HG03159 (cell line): ENCODE data around the gene GALNT7.
"Not testable (repeated sequence)": the region's sequence is repeated elsewhere in the genome, so short reads cannot be mapped to it uniquely, and the experiment has no call there.

ENCODE experiments used
- ATAC-seq: cut with Tn5 transposase; IDR thresholded peaks from one replicate; pipeline ENCODE4 v1.9.1; 2021; ENCODE audit warnings: mild to moderate bottlenecking, moderate library complexity; ENCODE audit not compliant: unreplicated experiment

Gene GALNT7

GRCh38 chr4:173168396-173169177 is at the start of gene GALNT7:
Gene GALNT7, plus strand, starts transcription at chr4:173168811. Its CDS starts 25 bp downstream, at chr4:173168836.
- ATAC-seq = peak; percentile 35

- ATAC-seq = not testable (repeated sequence)
Observed at GRCh38 chr4:173118819-173119218, 49.8 kb upstream of the GALNT7 start.

- ATAC-seq = no peak
Observed at GRCh38 chr4:173119818-173120217, 48.8 kb upstream of the GALNT7 start.

GRCh38 chr4:173121076-173121561 is 47.5 kb upstream of the GALNT7 start:
- peak; percentile 98 for ATAC-seq

GRCh38 chr4:173124209-173124865 is 44.3 kb upstream of the GALNT7 start:
- ATAC-seq = no peak

- ATAC-seq = no peak
Observed at GRCh38 chr4:173125216-173125812, 43.3 kb upstream of the GALNT7 start.

- ATAC-seq = no peak
Observed at GRCh38 chr4:173128199-173128890, 40.3 kb upstream of the GALNT7 start.

GRCh38 chr4:173130687-173131086 is 37.9 kb upstream of the GALNT7 start:
- no peak for ATAC-seq

- ATAC-seq = no peak
Observed at GRCh38 chr4:173134426-173134825, 34.2 kb upstream of the GALNT7 start.

- ATAC-seq = no peak
Observed at GRCh38 chr4:173135241-173135847, 33.3 kb upstream of the GALNT7 start.

- no peak for ATAC-seq
Observed at GRCh38 chr4:173138624-173139023, 30.0 kb upstream of the GALNT7 start.

- ATAC-seq = no peak
Observed at GRCh38 chr4:173139561-173139960, 29.1 kb upstream of the GALNT7 start.

GRCh38 chr4:173145131-173145530 is 23.5 kb upstream of the GALNT7 start:
- no peak for ATAC-seq

- no peak for ATAC-seq
Observed at GRCh38 chr4:173146456-173146855, 22.2 kb upstream of the GALNT7 start.

- no peak for ATAC-seq
Observed at GRCh38 chr4:173151496-173151895, 17.1 kb upstream of the GALNT7 start.

GRCh38 chr4:173152104-173152503 is 16.5 kb upstream of the GALNT7 start:
- no peak for ATAC-seq

GRCh38 chr4:173153445-173153844 is 15.2 kb upstream of the GALNT7 start:
- ATAC-seq = peak; percentile 55

GRCh38 chr4:173159791-173160190 is 8.8 kb upstream of the GALNT7 start:
- ATAC-seq = no peak

GRCh38 chr4:173160871-173161270 is 7.7 kb upstream of the GALNT7 start:
- ATAC-seq = no peak

- no peak for ATAC-seq
Observed at GRCh38 chr4:173161311-173161710, 7.3 kb upstream of the GALNT7 start.

GRCh38 chr4:173165706-173166105 is 2.9 kb upstream of the GALNT7 start:
- ATAC-seq = no peak
